ENCODE results near the gene ARPC5.

Gene ARPC5

GRCh38 chr1:183584147-183584546, 51.4 kb downstream of the ARPC5 start:
- DNase-seq, result no peak

DNA sequence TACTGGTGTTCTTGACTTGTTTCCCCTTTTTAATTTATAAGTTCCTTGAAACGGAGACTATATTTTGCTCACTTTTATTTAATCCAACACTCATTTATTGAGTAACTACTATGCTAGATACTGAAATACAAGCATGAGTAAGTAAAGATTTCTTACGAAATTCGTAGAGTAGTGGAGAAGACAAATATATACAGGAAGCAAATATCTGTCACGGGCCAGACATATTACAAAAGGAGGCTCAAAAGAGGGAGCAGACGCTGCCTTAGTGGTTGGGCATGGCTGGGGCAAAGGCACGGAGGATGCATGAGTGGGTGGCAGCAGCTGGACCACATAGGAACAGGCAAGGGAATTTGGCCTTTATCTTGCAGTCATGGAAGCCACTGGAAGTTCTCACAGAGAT, 52.1 kb downstream of the ARPC5 start:
- no peak for DNase-seq

DNA sequence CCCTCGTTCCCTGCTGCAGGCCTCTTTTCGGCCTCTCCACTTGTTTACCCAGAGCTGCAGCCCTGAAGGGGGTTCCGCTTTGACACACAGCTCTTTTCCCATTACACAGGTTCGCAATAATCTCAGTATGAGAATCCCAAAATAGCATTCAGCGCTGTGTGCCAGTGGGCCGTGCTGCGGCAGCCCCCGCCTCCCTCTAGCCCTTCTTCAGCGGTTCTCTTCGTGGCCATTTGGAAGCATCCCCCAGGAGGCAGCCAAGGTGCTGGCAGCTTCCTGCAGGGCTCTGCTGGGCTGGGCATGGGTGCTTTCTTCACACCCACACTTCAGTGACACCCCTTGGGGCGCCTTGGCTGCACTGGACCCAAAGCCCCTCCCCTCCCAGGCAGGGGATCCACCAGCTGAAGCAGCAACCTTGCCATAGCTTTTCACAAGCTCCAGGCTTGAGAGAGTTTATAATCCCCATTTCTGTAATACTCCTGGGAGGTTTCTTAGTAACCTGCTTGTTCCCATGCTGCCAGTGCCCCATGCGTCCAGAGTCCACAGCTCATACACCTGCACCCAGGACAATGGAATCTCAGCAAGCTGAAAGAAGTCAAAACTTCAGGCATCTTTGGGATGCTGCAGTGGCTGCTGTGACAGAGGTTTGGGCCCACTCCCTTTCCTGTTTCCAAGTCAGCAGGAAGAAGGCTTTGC, 53.4 kb downstream of the ARPC5 start:
- no peak for DNase-seq

DNA sequence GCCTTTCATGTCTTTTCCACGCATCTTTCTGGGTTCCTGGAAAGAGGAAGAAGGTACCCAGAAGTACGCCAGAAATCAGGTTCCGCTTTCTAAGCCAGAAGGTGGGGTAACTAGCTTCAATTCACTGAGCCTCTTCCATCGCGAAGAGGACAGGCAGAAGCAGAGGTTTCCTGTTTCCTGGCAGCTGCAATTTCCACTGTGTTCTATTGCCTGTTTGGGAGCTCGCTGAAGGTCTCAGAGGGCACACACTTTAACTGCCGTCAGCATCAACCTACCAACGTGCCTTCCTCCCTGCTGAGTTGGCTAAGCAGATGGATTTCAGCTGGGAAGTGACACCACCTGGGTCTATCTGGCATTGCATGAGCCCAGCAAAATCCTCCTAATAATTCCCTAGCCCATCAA, 55.3 kb downstream of the ARPC5 start:
- DNase-seq, result no peak

- no peak for DNase-seq
These were observed 56.7 kb downstream of the ARPC5 start for GRCh38 chr1:183578856-183579255.

- DNase-seq, result no peak
These were observed 57.6 kb downstream of the ARPC5 start for GRCh38 chr1:183577897-183578465.

- DNase-seq, result no peak
These were observed 59.0 kb downstream of the ARPC5 start for GRCh38 chr1:183576537-183576936.

DNA sequence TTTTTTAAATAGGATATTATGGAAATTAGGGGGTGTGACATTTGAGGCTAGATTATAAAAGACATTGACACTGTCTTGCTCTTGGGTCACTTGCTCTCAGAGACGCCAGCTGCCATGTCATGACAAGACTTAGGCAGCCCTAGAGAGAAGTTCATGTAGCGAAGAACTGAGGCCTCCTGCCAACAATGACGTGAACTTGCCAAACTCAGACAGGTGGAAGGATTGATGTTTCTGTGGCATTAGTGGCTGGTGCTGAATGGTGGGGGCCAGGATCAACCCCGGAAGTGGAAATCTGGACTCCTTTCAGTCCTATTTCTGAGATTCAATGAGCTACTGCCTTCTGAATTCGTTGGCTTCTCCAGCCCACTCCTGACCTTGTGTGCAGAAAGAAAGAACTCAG, 60.0 kb downstream of the ARPC5 start:
- no peak for DNase-seq

DNA sequence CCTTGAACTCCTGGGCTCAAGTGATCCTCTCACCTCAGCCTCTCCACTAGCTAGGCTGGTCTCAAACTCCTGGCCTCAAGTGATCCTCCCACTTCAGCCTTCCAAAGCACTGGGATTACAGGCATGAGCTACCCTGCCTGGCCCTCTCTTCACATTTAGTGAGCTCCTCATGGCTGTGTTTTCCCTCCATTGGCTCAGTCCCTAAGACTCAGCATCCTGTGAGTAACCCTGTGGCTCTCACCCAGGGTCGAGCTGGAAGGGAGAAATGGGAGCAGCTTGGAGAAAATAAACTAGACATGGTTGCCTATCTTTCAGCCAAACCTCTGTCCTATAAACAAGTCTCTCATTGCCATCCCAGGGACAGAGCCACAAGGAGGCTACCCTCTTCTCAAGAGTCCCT, 62.9 kb downstream of the ARPC5 start:
- DNase-seq, result no peak

DNA sequence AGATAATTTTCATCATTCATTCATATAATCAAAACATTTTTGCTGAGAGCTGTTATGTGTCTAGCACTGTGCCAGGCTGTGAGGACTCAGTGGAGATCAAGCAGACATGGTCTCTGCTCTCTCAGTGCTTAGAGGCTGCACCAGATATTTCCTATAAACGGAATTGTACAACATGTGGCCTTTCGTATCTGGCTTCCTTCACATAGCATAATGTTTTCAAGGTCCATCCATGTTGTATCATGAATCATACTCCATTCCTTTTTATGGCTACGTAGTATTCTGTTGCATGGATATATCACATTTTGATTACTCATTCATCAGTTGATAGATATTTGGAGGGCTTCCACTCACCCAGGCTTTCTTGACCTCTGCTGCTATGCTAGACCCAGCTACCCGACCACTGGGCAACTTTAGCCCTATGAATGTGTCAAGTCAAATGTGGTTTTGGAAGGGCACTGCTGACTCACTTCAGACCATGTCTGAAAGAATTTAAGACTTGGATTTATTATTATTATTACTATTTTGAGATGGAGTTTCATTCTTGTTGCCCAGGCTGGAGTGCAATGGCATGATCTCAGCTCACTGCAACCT, 63.8 kb downstream of the ARPC5 start:
- no peak for DNase-seq
